Measurements from ENCODE around the gene GBF1. TPM values are rescaled to one million over a fixed set of nuclear protein-coding genes. Genes with fewer than 3 reads are reported as not detected.

GBF1 gene
- polyA plus RNA-seq, 1 donor (not counting 4 experiments of a cell fraction or from before 2014, with no cell fraction given): 17.4 TPM

- H3K36me3 ChIP-seq (ENCODE audit: control insufficient read depth in 2 of 2, extremely low read depth in 1 of 2, insufficient read depth in 2 of 2, low read length in 2 of 2): peaks cover 0 to 1% of the 10 kb centered on the region in 2 experiments
- H3K9me3 ChIP-seq (ENCODE audit: control insufficient read depth, low read depth, low read length): no peaks in the 10 kb centered on the region
- H3K4me2 ChIP-seq (ENCODE audit: control insufficient read depth, extremely low read depth, insufficient read depth, low read depth, low read length): no peak overlapping the region
- no peak overlapping the region for H3K9ac ChIP-seq (ENCODE audit: control insufficient read depth, extremely low read depth, insufficient read depth, low read length)
- H3K79me2 ChIP-seq (ENCODE audit: control insufficient read depth, insufficient read depth, low read length): peaks cover 35% of the 10 kb centered on the region
- H3K9me1 ChIP-seq (ENCODE audit: control insufficient read depth, extremely low read depth, insufficient read depth, low read length): no peaks in the 10 kb centered on the region
- H3K4me1 ChIP-seq (ENCODE audit: control insufficient read depth, extremely low read depth, insufficient read depth, low read length): peaks cover 2% of the 10 kb centered on the region
- no peak overlapping the region for H3K4me3 ChIP-seq (ENCODE audit: control insufficient read depth in 2 of 3, extremely low read depth in 1 of 3, insufficient read depth in 2 of 3, low read depth in 1 of 3, low read length in 3 of 3)
- DNase-seq (ENCODE audit: low read depth, low spot score) (no peak), FAIRE-seq (peak; percentile 32)
- TF ChIP-seq CTCF (optimal IDR thresholded peaks at IDR 0.05 in 1 of 3, IDR thresholded peaks at IDR 0.05 in 1 of 3, conservative IDR thresholded peaks at IDR 0.05 in 1 of 3; ENCODE audit: extremely low read depth in 1 of 3, insufficient read depth in 2 of 3, low read length in 3 of 3) (no peak), EZH2 (IDR thresholded peaks at IDR 0.05; ENCODE audit: low read length) (no peak)
- no peaks in the 10 kb centered on the region for H4K20me1 ChIP-seq (ENCODE audit: control insufficient read depth, extremely low read depth, insufficient read depth, low read length)
- H2AFZ ChIP-seq (ENCODE audit: control insufficient read depth, low read length): no peak overlapping the region
- H3K27me3 ChIP-seq (ENCODE audit: control insufficient read depth, extremely low read depth, insufficient read depth, low read length): no peaks in the 10 kb centered on the region
- no peak overlapping the region for H3K27ac ChIP-seq (ENCODE audit: control insufficient read depth, insufficient read depth, low read length)
- dilution Hi-C loops (cut with MboI; ENCODE audit: extremely low pct_ligation_motif_present, low sequenced_read_pairs): no loop called here
Observed at GRCh38 chr10:102324061-102324460, 78.7 kb downstream of the GBF1 start.

DNA sequence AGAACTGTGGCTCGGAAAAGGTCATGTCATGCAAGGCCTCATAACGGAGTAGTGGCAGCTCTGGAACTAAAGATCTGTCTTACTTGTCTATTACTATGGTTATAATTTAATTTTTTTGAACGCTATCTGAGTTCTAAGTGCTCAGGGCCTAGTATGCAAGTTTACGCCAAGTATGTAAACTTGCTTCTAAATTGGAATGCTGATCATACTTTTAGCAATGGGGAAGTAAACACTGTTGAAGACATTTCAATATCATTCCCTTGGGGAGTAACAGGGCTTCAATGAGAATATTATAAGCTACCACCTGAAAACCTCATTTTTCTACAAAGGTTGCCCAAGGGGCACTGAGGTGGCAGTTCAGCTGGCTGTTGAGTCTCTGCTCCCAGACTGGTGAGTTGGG, 80.7 kb downstream of the GBF1 start:
- Histone ChIP-seq H3K9ac (ENCODE audit: control insufficient read depth, extremely low read depth, insufficient read depth, low read length) (no peak overlapping the region), H3K36me3 (ENCODE audit: control insufficient read depth in 2 of 2, extremely low read depth in 1 of 2, insufficient read depth in 2 of 2, low read length in 2 of 2) (peaks cover 0 to 1% of the 10 kb centered on the region in 2 experiments), H3K4me3 (ENCODE audit: control insufficient read depth in 2 of 3, extremely low read depth in 1 of 3, insufficient read depth in 2 of 3, low read depth in 1 of 3, low read length in 3 of 3) (no peak overlapping the region), H4K20me1 (ENCODE audit: control insufficient read depth, extremely low read depth, insufficient read depth, low read length) (no peaks in the 10 kb centered on the region), H3K27ac (ENCODE audit: control insufficient read depth, insufficient read depth, low read length) (no peak overlapping the region), H2AFZ (ENCODE audit: control insufficient read depth, low read length) (no peak overlapping the region), H3K9me3 (ENCODE audit: control insufficient read depth, low read depth, low read length) (no peaks in the 10 kb centered on the region), H3K4me1 (ENCODE audit: control insufficient read depth, extremely low read depth, insufficient read depth, low read length) (peaks cover 2% of the 10 kb centered on the region), H3K4me2 (ENCODE audit: control insufficient read depth, extremely low read depth, insufficient read depth, low read depth, low read length) (no peak overlapping the region), H3K27me3 (ENCODE audit: control insufficient read depth, extremely low read depth, insufficient read depth, low read length) (no peaks in the 10 kb centered on the region), H3K9me1 (ENCODE audit: control insufficient read depth, extremely low read depth, insufficient read depth, low read length) (no peaks in the 10 kb centered on the region), H3K79me2 (ENCODE audit: control insufficient read depth, insufficient read depth, low read length) (peaks cover 39% of the 10 kb centered on the region)
- no peak for TF ChIP-seq EZH2 (IDR thresholded peaks at IDR 0.05; ENCODE audit: low read length)
- TF ChIP-seq CTCF (optimal IDR thresholded peaks at IDR 0.05 in 1 of 3, IDR thresholded peaks at IDR 0.05 in 1 of 3, conservative IDR thresholded peaks at IDR 0.05 in 1 of 3; ENCODE audit: extremely low read depth in 1 of 3, insufficient read depth in 2 of 3, low read length in 3 of 3): no peak
- FAIRE-seq (no peak), DNase-seq (ENCODE audit: low read depth, low spot score) (no peak)
- dilution Hi-C loops (cut with MboI; ENCODE audit: extremely low pct_ligation_motif_present, low sequenced_read_pairs): no loop called here
